HCEC 1CT (cell line): ENCODE results near the gene CLEC4A.
"Not testable (repeated sequence)": the region's sequence is repeated elsewhere in the genome, so short reads cannot be mapped to it uniquely, and the experiment has no call there.

Experiments
- DNase-seq: peaks from one replicate; pipeline ENCODE4 v3.0.0-alpha.2; 2017

The CLEC4A gene

DNA sequence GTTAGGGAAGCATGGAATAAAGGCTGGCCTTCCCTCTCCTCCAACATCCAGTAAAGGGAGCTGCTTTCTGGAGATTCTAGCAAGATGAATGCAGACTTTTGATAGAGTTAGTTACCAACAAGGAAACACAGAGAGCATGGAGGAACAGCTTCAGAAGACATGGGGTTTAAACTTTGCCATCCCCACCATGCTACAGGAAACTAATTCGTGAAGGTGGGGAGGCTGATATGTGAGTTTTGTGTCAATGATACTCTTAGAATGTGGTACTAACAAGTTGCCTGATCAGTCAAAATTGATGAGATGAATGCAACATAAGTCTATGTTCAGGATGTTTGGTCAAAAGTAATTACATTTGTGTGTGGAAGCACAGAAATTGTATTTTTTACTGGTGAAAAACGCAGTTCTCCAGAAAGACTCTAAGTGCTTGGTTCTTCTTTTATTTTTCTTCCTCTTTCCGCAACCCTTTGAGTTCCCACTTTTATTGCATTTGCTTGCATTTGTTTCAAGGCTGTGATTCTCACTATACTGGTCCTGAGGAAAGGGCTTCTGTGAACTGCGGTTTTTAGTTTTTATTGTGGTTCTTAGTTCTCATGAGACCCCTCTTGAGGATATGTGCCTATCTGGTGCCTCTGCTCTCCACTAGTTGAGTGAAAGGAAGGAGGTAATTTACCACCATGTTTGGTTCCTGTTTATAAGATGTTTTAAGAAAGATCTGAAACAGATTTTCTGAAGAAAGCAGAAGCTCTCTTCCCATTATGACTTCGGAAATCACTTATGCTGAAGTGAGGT, at the start of gene CLEC4A:
TSS of gene CLEC4A (plus strand) at position 494 of the 789 bp plus-strand sequence. CDS start at position 756, 262 bp downstream.
- DNase-seq = no peak

- no peak for DNase-seq
Measured at GRCh38 chr12:8075935-8076334, 47.5 kb upstream of the CLEC4A start.

GRCh38 chr12:8076366-8076765, 47.1 kb upstream of the CLEC4A start:
- DNase-seq = no peak

DNA sequence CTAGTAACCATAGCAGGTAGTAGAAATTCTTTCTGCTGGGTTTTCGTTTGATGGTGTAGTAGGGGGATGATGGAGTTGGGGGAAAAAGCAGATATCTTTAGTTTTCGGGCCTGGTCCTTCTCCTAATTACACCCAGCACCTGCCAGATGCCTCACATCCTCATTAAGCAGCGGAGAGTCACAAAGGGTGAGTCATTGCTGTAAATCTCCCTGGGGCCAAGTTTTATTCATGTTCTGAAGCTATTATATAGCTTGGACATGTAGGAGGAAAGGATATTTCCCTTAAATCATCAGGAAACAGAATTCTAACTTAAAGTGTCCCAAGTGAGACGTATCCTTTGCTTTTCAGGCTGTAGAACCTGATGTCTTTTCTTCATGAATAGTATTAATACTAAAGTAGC, 46.2 kb upstream of the CLEC4A start:
- DNase-seq = peak; percentile 55

- DNase-seq = peak; percentile 59
Measured at GRCh38 chr12:8078398-8078797, 45.0 kb upstream of the CLEC4A start.

- DNase-seq = no peak
Measured at GRCh38 chr12:8078916-8079315, 44.5 kb upstream of the CLEC4A start.

DNA sequence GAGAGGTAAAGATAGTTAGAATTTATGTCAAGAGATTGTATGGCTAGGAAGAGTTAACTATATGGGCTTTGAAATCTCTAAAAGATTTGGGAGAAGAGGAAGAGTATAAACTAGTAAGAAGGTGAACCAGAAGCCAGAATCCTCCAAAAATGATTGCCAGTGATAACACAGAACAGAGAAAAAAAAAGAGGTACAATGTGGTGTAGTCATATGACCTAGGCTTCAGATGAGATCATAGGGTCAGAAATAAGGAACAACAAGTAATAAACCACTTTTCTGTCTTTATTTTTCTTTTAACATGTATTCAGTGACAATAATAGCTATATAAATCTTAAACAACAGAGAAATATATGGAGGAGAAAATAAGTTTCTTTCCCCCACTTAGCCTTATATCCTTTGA, 43.3 kb upstream of the CLEC4A start:
- DNase-seq = no peak

GRCh38 chr12:8081251-8081920, 42.0 kb upstream of the CLEC4A start:
- no peak for DNase-seq

DNA sequence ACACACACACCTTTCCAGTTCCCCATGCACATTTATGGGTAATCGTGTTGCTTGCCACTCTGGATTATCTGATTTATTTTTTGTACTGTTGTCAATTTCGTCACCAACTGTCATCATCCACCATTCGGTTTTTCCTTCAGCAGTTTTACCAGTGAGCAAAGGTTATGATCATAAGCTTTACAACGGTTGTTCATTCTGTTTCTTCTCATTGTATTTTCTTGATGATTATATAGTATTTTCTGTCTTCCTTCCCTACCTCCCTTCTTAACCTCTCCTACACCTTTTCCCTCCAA, 40.7 kb upstream of the CLEC4A start:
- no peak for DNase-seq

- not testable (repeated sequence) for DNase-seq
Measured at GRCh38 chr12:8084351-8084750, 39.1 kb upstream of the CLEC4A start.

DNA sequence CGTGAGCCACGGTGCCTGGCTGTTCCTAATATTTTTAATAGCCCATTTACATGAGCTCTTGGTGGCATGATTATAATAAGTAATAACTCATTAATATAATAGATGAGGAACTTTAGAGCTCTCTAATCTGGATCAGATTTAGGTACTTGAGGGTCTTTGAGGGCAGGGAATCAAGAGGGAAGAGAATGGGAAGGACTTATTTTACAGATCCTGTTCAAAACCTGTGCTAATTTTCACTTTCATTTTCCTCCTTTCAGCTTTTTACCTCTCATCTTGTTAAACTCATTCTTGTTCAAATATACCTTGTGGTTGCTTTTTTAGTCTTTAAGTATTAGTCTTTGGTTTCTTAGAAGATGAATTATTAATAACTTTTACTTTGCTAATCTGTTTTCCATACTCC, 35.8 kb upstream of the CLEC4A start:
- no peak for DNase-seq

- DNase-seq = no peak
Measured at GRCh38 chr12:8088574-8088973, 34.8 kb upstream of the CLEC4A start.

DNA sequence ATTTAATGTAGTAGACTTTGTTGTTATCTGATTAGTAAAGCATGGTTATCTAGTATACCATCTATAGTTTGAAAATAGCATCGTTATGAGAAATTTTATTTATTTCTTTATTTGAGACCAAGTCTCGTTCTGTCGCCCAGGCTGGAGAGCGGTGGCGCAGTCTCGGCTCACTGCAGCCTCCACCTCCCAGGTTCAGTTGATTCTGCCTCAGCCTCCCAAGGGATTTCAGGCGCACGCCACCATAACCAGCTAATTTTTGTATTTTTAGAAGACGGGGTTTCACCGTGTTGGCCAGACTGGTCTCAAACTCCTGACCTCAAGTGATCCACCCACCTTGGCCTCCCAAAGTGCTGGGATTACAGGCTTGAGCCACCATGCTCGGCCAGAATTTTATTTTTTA, 34.1 kb upstream of the CLEC4A start:
- DNase-seq = not testable (repeated sequence)

DNA sequence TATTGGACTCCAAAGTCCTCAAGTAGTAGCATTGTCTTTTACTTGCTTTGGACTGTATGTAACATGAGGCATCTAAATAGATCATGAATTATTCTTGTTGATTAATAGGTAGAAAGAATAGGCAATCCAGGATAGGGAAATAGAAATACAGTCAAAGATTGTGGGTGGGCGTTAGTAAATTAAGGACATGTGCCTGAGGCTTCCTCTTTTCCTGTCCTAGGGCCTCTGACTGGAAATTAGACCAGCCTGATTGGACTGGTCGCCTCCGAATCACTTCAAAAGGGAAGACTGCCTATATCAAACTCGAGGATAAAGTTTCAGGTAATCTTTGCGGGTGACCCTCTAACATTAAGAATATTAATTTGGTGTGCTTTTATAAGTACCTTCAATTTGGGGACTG, 33.7 kb upstream of the CLEC4A start:
- DNase-seq = no peak

DNA sequence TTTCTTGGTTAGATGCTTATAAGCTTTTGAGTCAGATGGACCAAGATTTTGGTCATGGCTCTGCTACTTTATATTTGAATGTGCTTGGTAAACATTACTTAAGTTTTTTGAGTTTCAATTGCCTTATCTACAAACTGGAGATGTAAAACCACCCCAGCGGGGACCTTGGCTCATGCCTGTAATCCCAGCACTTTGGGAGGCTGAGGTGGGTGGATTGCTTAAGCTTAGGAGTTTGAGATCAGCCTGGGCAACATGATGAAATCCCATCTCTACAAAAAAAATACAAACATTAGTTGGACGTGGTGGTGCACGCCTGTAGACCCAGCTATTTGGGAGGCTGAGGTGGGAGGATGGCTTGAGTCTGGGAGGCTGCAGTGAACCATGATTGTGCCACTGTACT, 30.1 kb upstream of the CLEC4A start:
- no peak for DNase-seq

DNA sequence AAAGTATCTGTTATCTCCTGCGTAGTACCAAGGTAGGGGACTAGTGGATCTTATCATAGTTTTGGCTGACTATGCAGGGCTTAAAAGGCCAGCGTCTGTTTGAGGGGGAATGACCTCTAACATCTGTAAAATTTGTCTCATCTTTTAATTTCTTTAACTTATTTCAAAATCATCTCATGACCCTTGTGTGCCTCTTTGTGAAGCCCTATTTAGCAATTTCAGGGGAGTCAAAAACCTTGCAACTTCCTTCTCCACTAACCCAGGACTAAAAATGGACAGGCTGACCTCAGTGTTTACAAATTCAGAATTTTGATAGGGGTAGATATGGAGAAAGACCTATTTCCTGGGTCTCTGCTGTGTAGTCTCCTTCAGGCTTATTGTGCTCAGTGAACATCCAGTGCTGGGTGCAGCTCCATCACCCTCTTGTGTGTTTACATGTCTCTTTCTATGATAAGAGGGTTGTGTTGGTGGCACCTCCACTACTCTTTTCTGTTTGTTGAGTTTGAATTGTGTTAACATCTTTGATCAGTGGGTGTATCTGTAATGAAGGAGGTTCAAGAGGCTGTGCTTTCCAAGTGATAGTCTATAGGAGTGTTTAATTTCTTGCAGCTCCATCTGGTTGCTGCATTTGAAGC, 27.0 kb upstream of the CLEC4A start:
- DNase-seq = no peak

- DNase-seq = no peak
Measured at GRCh38 chr12:8099235-8099634, 24.2 kb upstream of the CLEC4A start.

DNA sequence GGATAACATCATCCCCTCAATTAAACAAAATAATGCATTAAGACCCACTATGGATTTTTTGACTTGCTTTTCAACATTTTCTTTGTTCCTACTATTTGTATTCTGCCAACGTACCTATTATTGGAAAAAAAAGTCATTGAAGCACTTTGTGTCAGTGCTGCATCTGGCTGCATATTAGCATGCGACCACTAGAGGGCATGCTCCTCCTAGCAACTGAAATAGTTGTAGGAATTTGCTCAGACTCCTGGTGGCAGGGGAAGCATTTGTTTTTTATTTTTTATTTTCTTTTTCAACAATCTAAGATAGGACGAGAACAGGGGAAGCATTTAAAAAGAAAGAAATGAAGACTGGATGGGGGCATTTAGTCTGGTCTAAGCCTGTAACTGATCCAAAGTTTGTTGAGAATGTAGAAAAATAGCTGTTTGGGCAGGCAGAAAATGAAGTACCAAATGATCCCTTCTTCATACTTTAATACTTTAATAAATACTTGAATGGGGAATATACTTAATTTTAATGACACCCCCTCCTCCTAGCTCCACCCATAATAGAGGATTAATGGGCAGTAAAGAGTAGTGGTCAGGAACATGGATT, 14.5 kb upstream of the CLEC4A start:
- peak; percentile 65 for DNase-seq

DNA sequence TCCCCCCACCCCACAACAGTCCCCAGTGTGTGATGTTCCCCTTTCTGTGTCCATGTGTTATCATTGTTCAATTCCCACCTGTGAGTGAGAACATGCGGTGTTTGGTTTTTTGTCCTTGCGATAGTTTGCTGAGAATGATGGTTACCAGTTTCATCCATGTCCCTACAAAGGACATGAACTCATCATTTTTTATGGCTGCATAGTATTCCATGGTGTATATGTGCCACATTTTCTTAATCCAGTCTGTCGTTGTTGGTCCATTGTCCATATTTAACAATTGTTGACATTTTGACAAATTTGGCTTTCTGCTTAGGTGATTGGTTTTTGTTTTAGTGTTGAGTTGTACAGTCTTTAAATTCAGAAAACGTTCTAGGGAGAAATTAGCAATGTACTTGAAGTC, 10.3 kb upstream of the CLEC4A start:
- DNase-seq = not testable (repeated sequence)

- DNase-seq = no peak
Measured at GRCh38 chr12:8120072-8120713, 3.2 kb upstream of the CLEC4A start.

GRCh38 chr12:8127138-8127537, 3.7 kb downstream of the CLEC4A start:
- DNase-seq = no peak

DNA sequence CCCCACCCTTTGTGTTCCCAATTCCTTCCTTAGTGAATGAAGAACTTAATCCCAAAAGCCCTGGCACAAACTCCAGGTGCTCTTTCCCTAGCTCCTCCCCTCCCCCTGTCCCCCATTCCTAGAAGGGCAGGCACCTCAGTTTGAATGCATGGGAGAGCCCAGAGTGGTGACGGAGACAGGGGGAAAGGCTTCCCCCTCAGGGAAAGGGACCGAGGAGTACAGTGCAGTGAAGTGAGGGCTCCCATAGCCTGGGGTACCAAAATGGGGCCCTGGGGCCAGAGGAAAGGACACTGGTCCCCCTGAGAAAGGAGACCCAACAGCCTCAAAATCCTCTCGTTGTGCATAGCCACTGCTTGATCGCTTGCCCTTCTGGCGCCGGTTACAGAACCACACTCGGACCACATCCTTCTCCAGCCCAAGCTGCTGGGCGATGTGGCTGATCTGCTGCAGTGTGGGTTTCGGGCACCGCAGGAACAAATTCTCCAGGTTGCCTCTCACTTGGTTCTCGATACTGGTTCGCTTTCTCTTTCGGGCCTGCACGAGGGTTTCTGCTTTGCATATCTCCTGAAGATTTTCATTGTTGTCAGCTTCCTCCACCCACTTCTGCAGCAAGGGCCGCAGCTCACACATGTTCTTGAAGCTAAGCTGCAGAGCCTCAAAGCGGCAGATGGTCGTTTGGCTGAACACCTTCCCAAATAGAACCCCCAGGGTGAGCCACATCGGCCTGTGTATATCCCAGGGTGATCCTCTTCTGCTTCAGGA, 10.4 kb downstream of the CLEC4A start:
- DNase-seq = not testable (repeated sequence)
